IMR-90 (cell line): ENCODE measurements around the gene RBM39. TPM values are rescaled to one million over a fixed set of nuclear protein-coding genes. Genes with fewer than 3 reads are reported as not detected.

ENCODE experiments used
- ATAC-seq: fragments of 200-7000 bp; cut with Tn5 transposase; 2 replicates; pipeline ENCODE4 v1.9.1; 2020; ENCODE audit warnings: low read depth, mild to moderate bottlenecking, moderate library complexity
- BruUV-seq: library from RNA; stranded (reverse); fragments of 400-500 nt; replicated peaks from 2 replicates; lab custom pipeline; 2021; lab: Mats Ljungman, UMichigan
- CTCF ChIA-PET: fragments of 300-600 bp; formaldehyde crosslinking; extraction: SDS; loops from one replicate; lab custom pipeline; 2021; ENCODE audit warnings: antibody characterized with exemption; lab: Yijun Ruan, JAX
- POLR2A ChIA-PET: fragments of 300-600 bp; sonication (Branson Sonifier 250); formaldehyde crosslinking; loops from one replicate; lab custom pipeline; 2022; ENCODE audit warnings: antibody characterized with exemption; ENCODE audit not compliant: unreplicated experiment; lab: Charles Lee
- DNase-seq: peaks from one replicate; pipeline ENCODE4 v3.0.0; 2013
- H2AFZ ChIP-seq: replicated peaks from 2 replicates; pipeline ENCODE3; 2013; ENCODE audit warnings: low read length, mild to moderate bottlenecking; ENCODE audit not compliant: poor library complexity
- H2AK5ac ChIP-seq: 2 replicates; pipeline ENCODE4 v1.6.1; 2013; ENCODE audit warnings: low read depth, low read length, inconsistent platforms
- H2AK9ac ChIP-seq: replicated peaks from 2 replicates; pipeline ENCODE3; 2013; ENCODE audit warnings: mild to moderate bottlenecking, low read depth, low read length, moderate library complexity; ENCODE audit not compliant: poor library complexity
- H2BK120ac ChIP-seq: 2 replicates; pipeline ENCODE4 v1.6.1; 2013; ENCODE audit warnings: low read depth, low read length, inconsistent platforms
- H2BK15ac ChIP-seq: 3 replicates; pipeline ENCODE4 v1.6.1; 2013; ENCODE audit warnings: low read depth, low read length, inconsistent platforms
- H2BK20ac ChIP-seq: 2 replicates; pipeline ENCODE4 v1.6.1; 2013; ENCODE audit warnings: low read depth, mild to moderate bottlenecking, inconsistent platforms, low read length, moderate library complexity
- H2BK5ac ChIP-seq: 2 replicates; pipeline ENCODE4 v1.6.1; 2013; ENCODE audit warnings: mild to moderate bottlenecking, low read depth, low read length, inconsistent platforms; ENCODE audit not compliant: poor library complexity, severe bottlenecking
- H3K14ac ChIP-seq: replicated peaks from 2 replicates; pipeline ENCODE4 v1.6.1; 2013; ENCODE audit warnings: low read depth, low read length, inconsistent platforms
- H3K18ac ChIP-seq: 2 replicates; pipeline ENCODE4 v1.6.1; 2013; ENCODE audit warnings: low read depth, low read length, control low read depth
- H3K23ac ChIP-seq: 2 replicates; pipeline ENCODE4 v1.6.1; 2013; ENCODE audit warnings: low read depth, low read length, inconsistent platforms
- H3K27ac ChIP-seq: 2 replicates; pipeline ENCODE4 v1.5.1; 2013; ENCODE audit warnings: mild to moderate bottlenecking, control low read depth, low read length; ENCODE audit not compliant: insufficient read depth
- H3K27me3 ChIP-seq: 2 replicates; pipeline ENCODE4 v1.6.1; 2013; ENCODE audit warnings: low read length; ENCODE audit not compliant: control insufficient read depth, insufficient read depth
- H3K36me3 ChIP-seq: 2 replicates; pipeline ENCODE4 v1.6.1; 2013; ENCODE audit warnings: low read length, mixed read lengths; ENCODE audit not compliant: control insufficient read depth, insufficient read depth
- H3K4ac ChIP-seq: 2 replicates; pipeline ENCODE4 v1.6.1; 2013; ENCODE audit warnings: low read depth, low read length, inconsistent platforms
- H3K4me1 ChIP-seq: 2 replicates; pipeline ENCODE4 v1.6.1; 2013; ENCODE audit warnings: low read length, mixed read lengths; ENCODE audit not compliant: control insufficient read depth, insufficient read depth
- H3K4me2 ChIP-seq: 2 replicates; pipeline ENCODE4 v1.6.1; 2013; ENCODE audit warnings: low read depth, mild to moderate bottlenecking, control low read depth, low read length, moderate library complexity
- H3K4me3 ChIP-seq: 2 replicates; pipeline ENCODE4 v1.5.1; 2013; ENCODE audit warnings: low read depth, mild to moderate bottlenecking, control low read depth, low read length, moderate library complexity; ENCODE audit not compliant: insufficient read depth
- H3K56ac ChIP-seq: 2 replicates; pipeline ENCODE4 v1.6.1; 2013; ENCODE audit warnings: low read length, inconsistent platforms; ENCODE audit not compliant: insufficient read depth; ENCODE audit errors: extremely low read depth
- H3K79me1 ChIP-seq, 2 experiments: 2 replicates each; pipeline ENCODE4 v1.6.1; 2013; ENCODE audit warnings: low read length in 2 of 2, inconsistent platforms in 1 of 2, low read depth in 1 of 2
- H3K9ac ChIP-seq: 2 replicates; pipeline ENCODE4 v1.6.1; 2013; ENCODE audit warnings: low read depth, low read length, control low read depth
- H3K9me1 ChIP-seq: 2 replicates; pipeline ENCODE4 v1.6.1; 2013; ENCODE audit warnings: low read length, inconsistent platforms; ENCODE audit not compliant: insufficient read depth
- H3K9me3 ChIP-seq: 2 replicates; pipeline ENCODE4 v1.6.1; 2013; ENCODE audit warnings: low read length; ENCODE audit not compliant: control insufficient read depth, insufficient read depth
- H4K20me1 ChIP-seq: 2 replicates; pipeline ENCODE4 v1.6.1; 2013; ENCODE audit warnings: low read length, inconsistent platforms; ENCODE audit not compliant: insufficient read depth
- H4K5ac ChIP-seq: 2 replicates; pipeline ENCODE4 v1.6.1; 2013; ENCODE audit warnings: mild to moderate bottlenecking, low read depth, low read length, control low read depth
- H4K8ac ChIP-seq, 2 experiments: 2 replicates each; pipeline ENCODE4 v1.6.1; 2013; ENCODE audit warnings: low read depth in 2 of 2, low read length in 2 of 2, control low read depth in 1 of 2, inconsistent platforms in 1 of 2
- H4K91ac ChIP-seq: 2 replicates; pipeline ENCODE4 v1.6.1; 2013; ENCODE audit warnings: low read depth, low read length, inconsistent platforms; ENCODE audit not compliant: insufficient read depth
- CEBPB ChIP-seq: IDR thresholded peaks from 2 replicates; pipeline ENCODE4 v1.6.1; 2012; ENCODE audit warnings: low read depth, low read length, improper control_type of control experiment
- CHD1 ChIP-seq: IDR thresholded peaks from 2 replicates; pipeline ENCODE4 v1.6.1; 2012; ENCODE audit warnings: low read depth, low read length, improper control_type of control experiment
- FOS ChIP-seq: fragments of 150-350 bp; IDR thresholded peaks from 2 replicates; pipeline ENCODE4 v1.6.1; 2016; ENCODE audit warnings: low read depth, low read length
- MAFK ChIP-seq: IDR thresholded peaks from 2 replicates; pipeline ENCODE4 v1.6.1; 2012; ENCODE audit warnings: low read depth, low read length, improper control_type of control experiment
- MAZ ChIP-seq: IDR thresholded peaks from 2 replicates; pipeline ENCODE4 v1.6.1; 2012; ENCODE audit warnings: low read depth, mild to moderate bottlenecking, low read length, improper control_type of control experiment, moderate library complexity, borderline replicate concordance
- MXI1 ChIP-seq: IDR thresholded peaks from 2 replicates; pipeline ENCODE4 v1.6.1; 2012; ENCODE audit warnings: low read depth, mild to moderate bottlenecking, low read length, moderate library complexity, borderline replicate concordance
- NFE2L2 ChIP-seq: fragments of 150-350 bp; IDR thresholded peaks from 2 replicates; pipeline ENCODE4 v1.6.1; 2016; ENCODE audit warnings: low read depth, mild to moderate bottlenecking, low read length
- POLR2A ChIP-seq: IDR thresholded peaks from 2 replicates; pipeline ENCODE4 v1.6.1; 2012; ENCODE audit warnings: mild to moderate bottlenecking, low read depth, low read length
- RFX5 ChIP-seq: IDR thresholded peaks from 2 replicates; pipeline ENCODE4 v1.8.0; 2012; ENCODE audit warnings: low read depth, mild to moderate bottlenecking, low read length, moderate library complexity
- SMC3 ChIP-seq: fragments of 150-350 bp; IDR thresholded peaks from 2 replicates; pipeline ENCODE4 v1.6.1; 2016; ENCODE audit warnings: low read depth, mild to moderate bottlenecking, antibody characterized with exemption, low read length, moderate library complexity
- WGBS, 2 experiments: methylation state at CpG; one replicate each; pipeline versions ENCODE4 v1.1.5 to v1.1.7; 2013; ENCODE audit warnings: missing lambda C conversion rate in 2 of 2; ENCODE audit not compliant: insufficient read length in 1 of 2; ENCODE audit errors: extremely low coverage in 2 of 2; 5-methylcytosine and 5-hydroxymethylcytosine counted together
- dilution Hi-C: fragments of 300-500 bp; cut with HindIII; formaldehyde crosslinking; loops from one replicate; pipeline ENCODE4 v1.14.3; 2018; ENCODE audit warnings: low sequenced_read_pairs; ENCODE audit not compliant: unreplicated experiment
- in situ Hi-C: fragments of 300-500 bp; cut with MboI; formaldehyde crosslinking; loops from 3 replicates; pipeline ENCODE4 v1.14.3; 2019; ENCODE audit warnings: low sequenced_read_pairs, inconsistent platforms, mixed read lengths
- intact Hi-C: fragments of 100-400 bp; cut with micrococcal nuclease; formaldehyde crosslinking; loops from 2 replicates; pipeline ENCODE4 v1.10.0; 2022
- polyA plus RNA-seq, 3 experiments: library from polyadenylated mRNA; depleted of rRNA; stranded (reverse); fragments of >200 nt; gene quantifications; 2 replicates each; pipeline ENCODE4 v1.2.3, GENCODE V29; 2012; ENCODE audit warnings: low replicate concordance in 1 of 3
- total RNA-seq: library from RNA; depleted of rRNA; stranded (reverse); fragments of >200 nt; gene quantifications from 2 replicates; pipeline ENCODE4 v1.2.3, GENCODE V29; 2012
- TF ChIP-seq, protein P1 (sequence below): fragments of 150-350 bp; IDR thresholded peaks from 2 replicates; pipeline ENCODE4 v1.6.1; 2017; ENCODE audit warnings: mild to moderate bottlenecking, antibody characterized with exemption, low read length, low read depth
- TF ChIP-seq, protein P2 (sequence below): fragments of 150-350 bp; IDR thresholded peaks from 2 replicates; pipeline ENCODE4 v1.6.1; 2016; ENCODE audit warnings: low read depth, mild to moderate bottlenecking, low read length, moderate library complexity, borderline replicate concordance
- TF ChIP-seq, protein P3 (sequence below): conservative IDR thresholded peaks from 2 replicates; pipeline ENCODE4 v1.5.1; 2012; ENCODE audit warnings: mild to moderate bottlenecking, low read depth, low read length, improper control_type of control experiment

RBM39 gene
- total and polyA plus RNA-seq, 2 of the 4 experiments (the other 2 are of a cell fraction) = 106 to 166 TPM

GRCh38 chr20:35721621-35722020 is 20.4 kb downstream of the RBM39 start:
- Histone ChIP-seq H2AK9ac (no peak overlapping the region), H3K14ac (no peak overlapping the region), H4K20me1 (peaks cover 97% of the 10 kb centered on the region), H3K23ac (no peak overlapping the region), H3K18ac (no peak overlapping the region), H3K4me3 (no peak overlapping the region), H2BK15ac (no peak overlapping the region), H3K4me1 (no peaks in the 10 kb centered on the region), H3K27ac (no peak overlapping the region), H3K27me3 (no peaks in the 10 kb centered on the region), H3K36me3 (peaks cover 81% of the 10 kb centered on the region), H2BK20ac (no peak overlapping the region), H3K9ac (no peak overlapping the region), H3K9me3 (no peaks in the 10 kb centered on the region), H4K5ac (no peak overlapping the region), H3K4ac (no peak overlapping the region), H2AFZ (no peak overlapping the region), H4K91ac (no peak overlapping the region), H3K56ac (no peak overlapping the region), H2AK5ac (no peak overlapping the region), H3K9me1 (peaks cover 11% of the 10 kb centered on the region), H2BK120ac (no peak overlapping the region), H3K4me2 (no peak overlapping the region), H4K8ac (no peak overlapping the region), H3K79me1 (peaks cover 29 to 62% of the 10 kb centered on the region in 2 experiments), H2BK5ac (no peak overlapping the region)
- BruUV-seq = no TSS peak
- ATAC-seq (no peak), DNase-seq (no peak)
- dilution Hi-C loops = no loop called here
- POLR2A ChIA-PET = no interaction called here
- intact Hi-C loops = no loop called here
- no peak for TF ChIP-seq RFX5
- no peak for TF ChIP-seq NFE2L2
- TF ChIP-seq, protein P1, sequence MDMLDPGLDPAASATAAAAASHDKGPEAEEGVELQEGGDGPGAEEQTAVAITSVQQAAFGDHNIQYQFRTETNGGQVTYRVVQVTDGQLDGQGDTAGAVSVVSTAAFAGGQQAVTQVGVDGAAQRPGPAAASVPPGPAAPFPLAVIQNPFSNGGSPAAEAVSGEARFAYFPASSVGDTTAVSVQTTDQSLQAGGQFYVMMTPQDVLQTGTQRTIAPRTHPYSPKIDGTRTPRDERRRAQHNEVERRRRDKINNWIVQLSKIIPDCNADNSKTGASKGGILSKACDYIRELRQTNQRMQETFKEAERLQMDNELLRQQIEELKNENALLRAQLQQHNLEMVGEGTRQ = no peak
- TF ChIP-seq, protein P2, sequence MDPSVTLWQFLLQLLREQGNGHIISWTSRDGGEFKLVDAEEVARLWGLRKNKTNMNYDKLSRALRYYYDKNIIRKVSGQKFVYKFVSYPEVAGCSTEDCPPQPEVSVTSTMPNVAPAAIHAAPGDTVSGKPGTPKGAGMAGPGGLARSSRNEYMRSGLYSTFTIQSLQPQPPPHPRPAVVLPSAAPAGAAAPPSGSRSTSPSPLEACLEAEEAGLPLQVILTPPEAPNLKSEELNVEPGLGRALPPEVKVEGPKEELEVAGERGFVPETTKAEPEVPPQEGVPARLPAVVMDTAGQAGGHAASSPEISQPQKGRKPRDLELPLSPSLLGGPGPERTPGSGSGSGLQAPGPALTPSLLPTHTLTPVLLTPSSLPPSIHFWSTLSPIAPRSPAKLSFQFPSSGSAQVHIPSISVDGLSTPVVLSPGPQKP = no peak
- no peak for TF ChIP-seq CEBPB
- TF ChIP-seq SMC3 = no peak
- TF ChIP-seq POLR2A = no peak
- TF ChIP-seq, protein P3, sequence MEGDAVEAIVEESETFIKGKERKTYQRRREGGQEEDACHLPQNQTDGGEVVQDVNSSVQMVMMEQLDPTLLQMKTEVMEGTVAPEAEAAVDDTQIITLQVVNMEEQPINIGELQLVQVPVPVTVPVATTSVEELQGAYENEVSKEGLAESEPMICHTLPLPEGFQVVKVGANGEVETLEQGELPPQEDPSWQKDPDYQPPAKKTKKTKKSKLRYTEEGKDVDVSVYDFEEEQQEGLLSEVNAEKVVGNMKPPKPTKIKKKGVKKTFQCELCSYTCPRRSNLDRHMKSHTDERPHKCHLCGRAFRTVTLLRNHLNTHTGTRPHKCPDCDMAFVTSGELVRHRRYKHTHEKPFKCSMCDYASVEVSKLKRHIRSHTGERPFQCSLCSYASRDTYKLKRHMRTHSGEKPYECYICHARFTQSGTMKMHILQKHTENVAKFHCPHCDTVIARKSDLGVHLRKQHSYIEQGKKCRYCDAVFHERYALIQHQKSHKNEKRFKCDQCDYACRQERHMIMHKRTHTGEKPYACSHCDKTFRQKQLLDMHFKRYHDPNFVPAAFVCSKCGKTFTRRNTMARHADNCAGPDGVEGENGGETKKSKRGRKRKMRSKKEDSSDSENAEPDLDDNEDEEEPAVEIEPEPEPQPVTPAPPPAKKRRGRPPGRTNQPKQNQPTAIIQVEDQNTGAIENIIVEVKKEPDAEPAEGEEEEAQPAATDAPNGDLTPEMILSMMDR = no peak
- TF ChIP-seq FOS = no peak
- no peak for TF ChIP-seq MAFK
- no peak for TF ChIP-seq CHD1
- no peak for TF ChIP-seq MXI1
- TF ChIP-seq MAZ = no peak
- no CpG with 5 or more reads among the region's 3 CpGs for WGBS, 2 experiments
- CTCF ChIA-PET = interaction anchor here (0.8 kb wide), 1 partner anchor 10 kb away, joined by 3 read pairs; no protein-coding TSS in a partner anchor
- in situ Hi-C loops = no loop called here
